OCI-LY7 (cell line): ENCODE measurements around the gene HIP1. TPM values are rescaled to one million over a fixed set of nuclear protein-coding genes. Genes with fewer than 3 reads are reported as not detected.
A peak's percentile ranks its signal among the peaks of the same experiment; 100 is the strongest.

Source experiments
- BruUV-seq: library from RNA; stranded (reverse); fragments of 400-500 nt; replicated peaks from 2 replicates; lab custom pipeline; 2021; lab: Mats Ljungman, UMichigan
- CTCF ChIA-PET: fragments of 300-600 bp; sonication (Branson Sonifier 250); formaldehyde crosslinking; loops from one replicate; lab custom pipeline; 2022; ENCODE audit warnings: antibody characterized with exemption; ENCODE audit not compliant: unreplicated experiment; lab: Charles Lee
- POLR2A ChIA-PET: fragments of 300-600 bp; sonication (Branson Sonifier 250); formaldehyde crosslinking; loops from one replicate; lab custom pipeline; 2022; ENCODE audit warnings: antibody characterized with exemption; lab: Charles Lee
- DNase-seq: peaks from one replicate; pipeline ENCODE4 v3.0.0-alpha.2; 2015; ENCODE audit warnings: low spot score
- H2AFZ ChIP-seq: fragments of 200-600 bp; sonication (generic), shearing (Covaris generic); 2 replicates; pipeline ENCODE4 v1.6.1; 2014; ENCODE audit warnings: mild to moderate bottlenecking, antibody characterized with exemption, low read length, moderate library complexity
- H3K27ac ChIP-seq: fragments of 200-600 bp; sonication (generic); 2 replicates; pipeline ENCODE4 v1.5.1; 2014; ENCODE audit warnings: mixed run types, low read depth, mild to moderate bottlenecking, moderate library complexity, low read length, inconsistent platforms; ENCODE audit not compliant: poor library complexity, severe bottlenecking
- H3K36me3 ChIP-seq: fragments of 200-600 bp; sonication (generic); 2 replicates; pipeline ENCODE4 v1.6.1; 2014; ENCODE audit warnings: mild to moderate bottlenecking, antibody characterized with exemption, low read length, moderate library complexity, mixed read lengths; ENCODE audit not compliant: insufficient read depth
- H3K4me1 ChIP-seq: fragments of 200-600 bp; sonication (generic); 2 replicates; pipeline ENCODE4 v1.5.1; 2014; ENCODE audit warnings: mild to moderate bottlenecking, low read length; ENCODE audit not compliant: insufficient read depth, poor library complexity, severe bottlenecking
- H3K4me2 ChIP-seq: fragments of 200-600 bp; sonication (generic); 2 replicates; pipeline ENCODE4 v1.6.1; 2014; ENCODE audit warnings: mild to moderate bottlenecking, low read length
- H3K4me3 ChIP-seq: fragments of 200-600 bp; sonication (generic); 2 replicates; pipeline ENCODE4 v1.5.1; 2014; ENCODE audit warnings: mild to moderate bottlenecking, low read depth, low read length; ENCODE audit not compliant: poor library complexity, severe bottlenecking
- H3K79me2 ChIP-seq: fragments of 200-600 bp; sonication (generic); 2 replicates; pipeline ENCODE4 v1.6.1; 2016; ENCODE audit warnings: low read depth, mild to moderate bottlenecking, low read length, moderate library complexity, mixed read lengths; ENCODE audit not compliant: insufficient read depth
- H3K9me2 ChIP-seq: fragments of 200-600 bp; sonication (generic); 2 replicates; pipeline ENCODE4 v1.6.1; 2016; ENCODE audit warnings: mild to moderate bottlenecking, low read length, mixed read lengths; ENCODE audit not compliant: insufficient read depth
- H3K9me3 ChIP-seq: fragments of 200-600 bp; sonication (generic); 2 replicates; pipeline ENCODE4 v1.6.1; 2014; ENCODE audit warnings: mild to moderate bottlenecking, mixed run types, low read length, mixed read lengths
- H4K20me1 ChIP-seq: fragments of 200-600 bp; sonication (generic); 2 replicates; pipeline ENCODE4 v1.6.1; 2014; ENCODE audit warnings: mild to moderate bottlenecking, antibody characterized with exemption, low read length, moderate library complexity, mixed read lengths; ENCODE audit not compliant: insufficient read depth
- EZH2phosphoT487 ChIP-seq: fragments of 200-600 bp; sonication (generic); IDR thresholded peaks from 2 replicates; pipeline ENCODE4 v1.6.1; 2018; ENCODE audit warnings: low read depth, borderline replicate concordance, mild to moderate bottlenecking, mixed run types, antibody characterized with exemption, low read length, moderate library complexity, mixed read lengths
- intact Hi-C: fragments of 100-400 bp; cut with micrococcal nuclease; formaldehyde crosslinking; loops from one replicate; pipeline ENCODE4 v1.10.0; 2022; ENCODE audit not compliant: unreplicated experiment
- total RNA-seq, 2 experiments: library from RNA; depleted of rRNA in 1 of 2; stranded (reverse); fragments of >200 nt in 1 of 2; shearing (Covaris generic) in 1 of 2; gene quantifications; 2 replicates each; pipeline ENCODE4 v1.2.3, GENCODE V29; 2014 to 2022
- TF ChIP-seq, protein P1 (sequence below): fragments of 200-600 bp; sonication (generic); conservative IDR thresholded peaks from 2 replicates; pipeline ENCODE4 v1.5.1; 2014; ENCODE audit warnings: mild to moderate bottlenecking, antibody characterized with exemption, low read length, moderate library complexity, mixed read lengths

Gene HIP1
- total RNA-seq, 2 experiments from 2014 or later = 15.0 to 27.8 TPM

DNA sequence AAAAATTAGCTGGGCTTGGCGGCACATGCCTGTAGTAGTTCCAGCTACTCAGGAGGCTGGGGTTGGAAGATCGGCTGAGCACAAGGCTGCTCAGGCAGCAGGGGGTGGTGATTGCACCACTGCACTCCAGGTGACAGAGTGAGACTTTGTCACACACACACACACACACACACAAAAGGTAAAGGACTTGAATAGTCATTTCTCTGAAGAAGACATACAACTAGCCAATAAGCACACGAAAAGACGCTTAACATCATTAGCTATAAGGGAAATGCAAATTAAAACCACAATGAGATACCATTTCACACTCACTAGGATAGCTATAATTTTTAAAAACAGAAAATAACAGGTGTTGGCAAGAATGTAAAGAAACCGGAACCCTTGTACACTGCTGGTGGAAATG lies 48.6 kb downstream of the HIP1 start:
- peaks cover 88% of the 10 kb centered on the region for H3K4me1 ChIP-seq
- intact Hi-C loops = no loop called here
- POLR2A ChIA-PET = interaction anchor here (0.7 to 1.9 kb wide), 7 partner anchors 12 to 158 kb away, joined by 3 to 11 read pairs (median 3); no protein-coding TSS in a partner anchor
- H3K9me3 ChIP-seq = no peaks in the 10 kb centered on the region
- no peaks in the 10 kb centered on the region for H3K79me2 ChIP-seq
- 0 out of 2 replicates have a peak, but pooled peaks cover 4% of the 10 kb centered on the region for H3K36me3 ChIP-seq
- H3K4me2 ChIP-seq = peak overlapping the region; percentile 90
- no peak for TF ChIP-seq EZH2phosphoT487
- TF ChIP-seq, protein P1, sequence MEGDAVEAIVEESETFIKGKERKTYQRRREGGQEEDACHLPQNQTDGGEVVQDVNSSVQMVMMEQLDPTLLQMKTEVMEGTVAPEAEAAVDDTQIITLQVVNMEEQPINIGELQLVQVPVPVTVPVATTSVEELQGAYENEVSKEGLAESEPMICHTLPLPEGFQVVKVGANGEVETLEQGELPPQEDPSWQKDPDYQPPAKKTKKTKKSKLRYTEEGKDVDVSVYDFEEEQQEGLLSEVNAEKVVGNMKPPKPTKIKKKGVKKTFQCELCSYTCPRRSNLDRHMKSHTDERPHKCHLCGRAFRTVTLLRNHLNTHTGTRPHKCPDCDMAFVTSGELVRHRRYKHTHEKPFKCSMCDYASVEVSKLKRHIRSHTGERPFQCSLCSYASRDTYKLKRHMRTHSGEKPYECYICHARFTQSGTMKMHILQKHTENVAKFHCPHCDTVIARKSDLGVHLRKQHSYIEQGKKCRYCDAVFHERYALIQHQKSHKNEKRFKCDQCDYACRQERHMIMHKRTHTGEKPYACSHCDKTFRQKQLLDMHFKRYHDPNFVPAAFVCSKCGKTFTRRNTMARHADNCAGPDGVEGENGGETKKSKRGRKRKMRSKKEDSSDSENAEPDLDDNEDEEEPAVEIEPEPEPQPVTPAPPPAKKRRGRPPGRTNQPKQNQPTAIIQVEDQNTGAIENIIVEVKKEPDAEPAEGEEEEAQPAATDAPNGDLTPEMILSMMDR = peak; percentile 46
- BruUV-seq = no TSS peak
- peak overlapping the region; percentile 37; the same call in 1 of the 2 replicates for H2AFZ ChIP-seq
- H3K27ac ChIP-seq = peak overlapping the region; percentile 92
- no peaks in the 10 kb centered on the region for H3K9me2 ChIP-seq
- CTCF ChIA-PET = interaction anchor here (0.6 kb wide), 1 partner anchor 72 kb away, joined by 3 read pairs; no protein-coding TSS in a partner anchor
- DNase-seq = peak; percentile 82
- H4K20me1 ChIP-seq = no peaks in the 10 kb centered on the region
- H3K4me3 ChIP-seq = peak overlapping the region; percentile 60

DNA sequence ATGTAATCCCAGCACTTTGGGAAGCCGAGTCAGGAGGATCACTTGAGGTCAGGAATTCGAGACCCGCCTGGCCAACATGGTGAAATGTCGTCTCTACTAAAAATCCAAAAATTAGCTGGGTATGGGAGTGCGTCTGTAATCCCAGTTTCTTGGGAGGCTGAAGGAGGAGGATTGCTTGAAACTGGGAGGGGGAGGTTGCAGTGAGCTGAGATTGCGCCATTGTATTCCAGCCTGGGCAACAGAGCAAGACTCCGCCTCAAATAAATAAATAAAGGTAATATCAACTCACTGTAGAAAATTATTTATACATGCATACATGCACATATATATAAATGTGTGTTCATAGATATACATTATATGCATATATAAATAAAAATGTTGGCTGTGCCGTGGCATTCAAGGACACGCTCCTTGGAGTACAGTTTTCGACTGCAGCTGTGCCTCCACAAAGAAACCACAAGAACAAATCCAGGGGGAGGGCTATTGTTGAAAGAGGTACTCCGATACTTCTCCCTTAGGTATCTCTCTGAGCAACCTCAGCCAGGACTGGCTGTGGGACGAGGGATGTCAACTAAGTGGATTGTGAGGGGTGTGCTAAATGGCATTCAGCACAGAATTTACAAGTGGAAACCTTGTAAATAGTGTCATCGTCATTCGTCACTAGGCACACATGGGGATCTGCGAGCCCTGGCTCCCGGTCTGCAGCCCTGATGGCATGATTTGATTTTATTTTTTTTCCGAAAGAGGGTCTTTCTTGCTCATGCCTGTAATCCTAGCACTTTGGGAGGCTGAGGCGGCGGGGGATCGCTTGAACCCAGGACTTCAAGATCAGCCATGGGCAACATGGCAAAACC lies 49.3 kb downstream of the HIP1 start:
- H3K4me2 ChIP-seq = peak overlapping the region; percentile 90
- intact Hi-C loops = loop anchor here (5.0 kb wide), 1 partner anchor 67 kb away; no protein-coding TSS in a partner anchor
- no peaks in the 10 kb centered on the region for H3K9me2 ChIP-seq
- peak overlapping the region; percentile 60 for H3K4me3 ChIP-seq
- H3K79me2 ChIP-seq = no peaks in the 10 kb centered on the region
- no peaks in the 10 kb centered on the region for H4K20me1 ChIP-seq
- H3K36me3 ChIP-seq = 0 out of 2 replicates have a peak, but pooled peaks cover 4% of the 10 kb centered on the region
- peak overlapping the region; percentile 92 for H3K27ac ChIP-seq
- H2AFZ ChIP-seq = peak overlapping the region; percentile 37; the same call in 1 of the 2 replicates
- no TSS peak for BruUV-seq
- peak; percentile 57 for DNase-seq
- POLR2A ChIA-PET = interaction anchor here (0.7 to 1.9 kb wide), 7 partner anchors 12 to 158 kb away, joined by 3 to 11 read pairs (median 3); no protein-coding TSS in a partner anchor
- TF ChIP-seq, protein P1 = no peak
- no peak for TF ChIP-seq EZH2phosphoT487
- CTCF ChIA-PET = interaction anchor here (0.6 kb wide), 1 partner anchor 71 kb away, joined by 3 read pairs; no protein-coding TSS in a partner anchor
- H3K4me1 ChIP-seq = peaks cover 82% of the 10 kb centered on the region
- no peaks in the 10 kb centered on the region for H3K9me3 ChIP-seq
